AG09309 (cell line): Measurements from ENCODE around the gene MYO3B.

Source experiments
- DNase-seq: peaks from one replicate; pipeline ENCODE4 v3.0.0-alpha.2; 2010; ENCODE audit warnings: low read depth
- H3K4me3 ChIP-seq: 2 replicates; pipeline ENCODE4 v1.5.1; 2011; ENCODE audit warnings: mild to moderate bottlenecking, low read depth, low read length, moderate library complexity; ENCODE audit not compliant: control insufficient read depth
- TF ChIP-seq, protein P1 (sequence below): IDR thresholded peaks from 2 replicates; pipeline ENCODE4 v1.5.1; 2011; ENCODE audit warnings: mild to moderate bottlenecking, low read depth, low read length, inconsistent platforms; ENCODE audit not compliant: insufficient read depth, control insufficient read depth; ENCODE audit errors: missing control alignments

Gene MYO3B

DNA sequence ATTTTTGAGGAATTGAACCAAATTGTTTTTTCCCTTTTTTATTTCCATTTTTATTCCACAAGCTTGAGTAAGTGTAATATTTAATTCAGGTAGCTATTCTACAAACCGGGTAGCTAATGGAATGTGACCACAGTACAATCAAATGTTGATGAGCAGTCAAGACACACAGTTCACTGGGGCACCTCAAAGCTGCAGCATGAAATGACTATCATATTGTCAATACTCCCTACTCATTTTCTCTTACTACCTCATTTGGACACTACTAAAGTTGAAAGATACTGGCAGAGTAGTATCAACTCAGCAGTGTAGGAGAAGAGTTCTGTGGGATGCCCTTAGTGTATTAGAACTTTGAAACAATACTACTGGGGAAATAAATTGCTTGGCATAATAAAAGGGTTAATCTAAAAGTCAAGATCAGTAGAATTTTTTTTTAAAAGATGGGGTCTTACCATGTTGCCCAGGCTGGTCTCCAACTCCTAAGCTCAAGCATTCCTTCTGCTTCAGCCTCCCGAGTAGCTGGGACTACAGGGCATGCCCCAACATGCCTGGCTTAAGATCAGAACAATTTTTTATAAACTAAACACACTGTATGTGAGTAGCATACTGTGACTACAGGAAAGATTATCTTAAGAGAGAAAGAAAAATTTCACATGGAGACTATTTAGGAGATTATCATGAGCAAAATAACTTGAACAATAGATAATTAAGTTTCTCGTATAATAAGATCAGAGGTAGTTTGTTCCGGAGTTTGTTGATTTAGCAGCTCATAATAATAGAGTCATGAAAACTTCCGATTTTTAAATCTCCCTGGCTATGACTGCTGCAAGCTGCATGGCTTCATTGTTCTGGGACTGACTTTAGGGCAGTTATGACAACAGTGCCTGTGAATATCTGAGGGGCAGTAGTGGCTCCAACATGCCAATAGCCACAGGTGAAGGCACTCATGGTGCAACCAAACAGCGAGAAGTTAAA is 43.7 kb downstream of the MYO3B start:
- DNase-seq, result no peak
- TF ChIP-seq, protein P1, sequence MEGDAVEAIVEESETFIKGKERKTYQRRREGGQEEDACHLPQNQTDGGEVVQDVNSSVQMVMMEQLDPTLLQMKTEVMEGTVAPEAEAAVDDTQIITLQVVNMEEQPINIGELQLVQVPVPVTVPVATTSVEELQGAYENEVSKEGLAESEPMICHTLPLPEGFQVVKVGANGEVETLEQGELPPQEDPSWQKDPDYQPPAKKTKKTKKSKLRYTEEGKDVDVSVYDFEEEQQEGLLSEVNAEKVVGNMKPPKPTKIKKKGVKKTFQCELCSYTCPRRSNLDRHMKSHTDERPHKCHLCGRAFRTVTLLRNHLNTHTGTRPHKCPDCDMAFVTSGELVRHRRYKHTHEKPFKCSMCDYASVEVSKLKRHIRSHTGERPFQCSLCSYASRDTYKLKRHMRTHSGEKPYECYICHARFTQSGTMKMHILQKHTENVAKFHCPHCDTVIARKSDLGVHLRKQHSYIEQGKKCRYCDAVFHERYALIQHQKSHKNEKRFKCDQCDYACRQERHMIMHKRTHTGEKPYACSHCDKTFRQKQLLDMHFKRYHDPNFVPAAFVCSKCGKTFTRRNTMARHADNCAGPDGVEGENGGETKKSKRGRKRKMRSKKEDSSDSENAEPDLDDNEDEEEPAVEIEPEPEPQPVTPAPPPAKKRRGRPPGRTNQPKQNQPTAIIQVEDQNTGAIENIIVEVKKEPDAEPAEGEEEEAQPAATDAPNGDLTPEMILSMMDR, result no peak
- no peak overlapping the region for H3K4me3 ChIP-seq

DNA sequence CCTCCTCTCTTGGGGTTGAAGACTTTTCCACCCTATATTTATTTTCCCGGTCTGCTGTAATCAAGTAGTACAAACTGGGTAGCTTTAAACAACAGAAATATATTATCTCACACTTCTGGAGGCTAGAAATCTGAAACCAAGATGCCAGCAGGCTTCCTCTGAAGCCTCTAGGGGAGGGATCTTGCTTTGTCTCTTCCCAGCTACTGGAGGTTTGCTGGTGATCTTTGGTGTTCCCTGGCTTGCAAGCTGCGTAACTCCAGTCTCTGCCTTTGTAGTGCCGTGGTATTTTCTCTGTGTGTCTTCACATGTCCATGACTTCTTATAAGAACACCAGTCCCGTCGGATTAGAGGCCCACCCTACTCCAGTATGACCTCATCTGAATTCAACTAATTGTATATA is 44.4 kb downstream of the MYO3B start:
- DNase-seq, result no peak
- H3K4me3 ChIP-seq, result no peak overlapping the region
- TF ChIP-seq, protein P1, result no peak

DNA sequence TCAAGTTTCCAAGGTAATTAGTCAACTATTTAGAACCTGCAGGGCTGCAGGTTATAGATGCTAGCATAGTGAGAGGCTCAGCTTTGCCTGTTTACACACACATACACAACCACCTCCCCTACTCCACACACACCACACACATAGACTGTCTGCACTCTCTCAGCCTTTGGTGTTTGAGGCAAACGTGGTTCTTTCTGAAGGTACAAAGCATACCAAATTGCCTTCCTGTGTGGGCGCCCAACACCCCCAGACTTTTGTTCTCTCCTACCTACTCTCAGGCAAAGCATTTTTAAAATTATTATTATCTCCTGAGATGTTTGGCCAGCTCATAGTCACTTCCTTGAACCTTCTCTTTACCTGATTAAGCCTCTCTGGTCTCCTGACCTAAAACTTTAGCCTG is 44.9 kb downstream of the MYO3B start:
- H3K4me3 ChIP-seq, result no peak overlapping the region
- DNase-seq, result no peak
- TF ChIP-seq, protein P1, result no peak

DNA sequence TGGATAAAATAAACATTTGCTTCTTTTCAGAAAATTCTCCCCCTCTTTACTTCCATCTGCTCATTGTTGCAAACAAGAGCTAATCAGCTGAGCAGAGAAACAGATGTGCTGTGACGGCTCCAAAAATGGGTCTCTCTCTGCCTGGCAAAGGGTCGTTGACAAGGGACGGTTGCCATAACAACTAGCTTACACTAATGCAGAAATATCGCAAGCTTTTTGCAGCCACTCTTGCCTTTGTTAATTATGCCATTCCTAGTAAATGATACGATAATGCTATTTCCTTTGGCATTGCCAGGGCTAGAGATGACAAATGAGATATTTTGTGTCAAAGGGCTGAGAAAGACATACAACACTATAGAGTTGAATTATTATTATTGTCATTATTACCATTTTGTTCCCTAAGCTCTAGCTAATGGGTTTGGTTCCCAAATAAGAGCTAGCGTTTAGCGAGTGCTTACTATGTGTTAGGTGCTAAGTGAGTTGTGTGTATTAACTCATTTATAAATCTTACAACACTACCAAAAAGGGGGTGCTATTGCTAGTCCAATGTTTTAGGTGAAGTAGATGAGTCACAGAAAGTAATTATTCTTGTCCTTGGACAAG is 46.8 kb downstream of the MYO3B start:
- H3K4me3 ChIP-seq, result no peak overlapping the region
- no peak for DNase-seq
- TF ChIP-seq, protein P1, result no peak

DNA sequence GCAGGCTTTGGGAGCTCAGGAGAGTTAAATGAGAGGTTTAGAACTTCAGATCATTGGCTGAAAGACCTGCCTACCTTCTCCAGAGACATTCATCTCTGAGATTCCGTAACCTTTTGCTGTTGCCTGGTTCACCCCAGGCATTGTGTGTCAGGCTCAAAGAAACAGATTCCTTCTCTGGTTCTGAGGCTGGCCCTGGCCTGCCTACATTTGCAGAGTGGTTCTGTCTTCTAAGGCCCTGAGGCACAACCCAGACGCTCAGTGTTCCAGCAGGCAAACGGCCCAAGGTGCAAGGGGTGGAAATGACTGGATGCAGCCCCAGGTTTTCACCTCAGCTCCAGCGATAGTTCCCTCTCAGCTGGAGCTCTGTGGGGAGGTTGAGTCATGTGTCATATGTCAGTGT is 48.3 kb downstream of the MYO3B start:
- no peak for DNase-seq
- H3K4me3 ChIP-seq, result no peak overlapping the region
- TF ChIP-seq, protein P1, result no peak

DNA sequence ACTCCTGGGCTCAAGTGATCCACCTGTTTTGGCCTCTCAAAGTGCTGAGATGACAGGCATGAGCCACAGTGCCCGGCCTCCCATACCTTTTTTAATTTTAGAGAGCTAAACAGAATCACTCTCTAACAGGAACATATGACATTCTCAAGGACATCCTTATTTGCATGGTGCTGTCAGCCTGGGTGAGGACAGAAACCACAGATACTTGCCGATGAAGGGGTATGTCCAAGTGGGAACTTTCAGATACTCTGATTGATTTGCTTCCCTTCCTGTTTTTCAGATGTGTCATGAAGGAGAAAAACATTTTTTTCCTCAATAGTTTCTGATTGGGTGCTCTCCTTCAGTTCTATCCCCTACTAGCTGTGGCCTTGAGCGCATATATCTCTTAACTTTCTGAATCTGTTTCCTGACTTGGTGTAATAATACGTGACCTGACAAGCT is 49.6 kb downstream of the MYO3B start:
- no peak overlapping the region for H3K4me3 ChIP-seq
- TF ChIP-seq, protein P1, result no peak
- DNase-seq, result no peak
